ENCODE measurements around the gene SRC.

- TF ChIP-seq CTCF (IDR thresholded peaks at IDR 0.05) (no peak), POLR2A (IDR thresholded peaks at IDR 0.05; ENCODE audit: low read depth) (no peak), POLR2AphosphoS5 (IDR thresholded peaks at IDR 0.05) (no peak), EP300 (IDR thresholded peaks at IDR 0.05) (no peak)
These were observed 89.7 kb downstream of the SRC start for GRCh38 chr20:37435607-37436006.

Data from esophagus muscularis mucosa (tissue), 4 donors.